Vagina (tissue), 2 donors: Measurements from ENCODE around the gene GABBR2.

Experiments used
- POLR2A ChIP-seq, 2 donors: fragments of 450-650 bp; IDR thresholded peaks; one replicate each; pipeline ENCODE4 v1.6.1; 2017; ENCODE audit warnings: antibody characterized with exemption in 2 of 2, mild to moderate bottlenecking in 2 of 2, moderate library complexity in 2 of 2
- POLR2AphosphoS5 ChIP-seq, 2 donors: sonication (generic); formaldehyde crosslinking; IDR thresholded peaks; one replicate each; pipeline ENCODE4 v1.9.0; 2017; ENCODE audit warnings: antibody characterized with exemption in 2 of 2, mild to moderate bottlenecking in 2 of 2, low read depth in 1 of 2; ENCODE audit not compliant: insufficient read depth in 1 of 2
- TF ChIP-seq, protein P1 (sequence below), 3 experiments: fragments of 450-650 bp in 2 of 3; fragments of 200-600 bp in 1 of 3; sonication (generic) in 1 of 3; IDR thresholded peaks; one replicate each; pipeline ENCODE4 v1.5.1; 2017 to 2019; ENCODE audit warnings: antibody characterized with exemption in 3 of 3, mild to moderate bottlenecking in 2 of 3, moderate library complexity in 2 of 3

DNA sequence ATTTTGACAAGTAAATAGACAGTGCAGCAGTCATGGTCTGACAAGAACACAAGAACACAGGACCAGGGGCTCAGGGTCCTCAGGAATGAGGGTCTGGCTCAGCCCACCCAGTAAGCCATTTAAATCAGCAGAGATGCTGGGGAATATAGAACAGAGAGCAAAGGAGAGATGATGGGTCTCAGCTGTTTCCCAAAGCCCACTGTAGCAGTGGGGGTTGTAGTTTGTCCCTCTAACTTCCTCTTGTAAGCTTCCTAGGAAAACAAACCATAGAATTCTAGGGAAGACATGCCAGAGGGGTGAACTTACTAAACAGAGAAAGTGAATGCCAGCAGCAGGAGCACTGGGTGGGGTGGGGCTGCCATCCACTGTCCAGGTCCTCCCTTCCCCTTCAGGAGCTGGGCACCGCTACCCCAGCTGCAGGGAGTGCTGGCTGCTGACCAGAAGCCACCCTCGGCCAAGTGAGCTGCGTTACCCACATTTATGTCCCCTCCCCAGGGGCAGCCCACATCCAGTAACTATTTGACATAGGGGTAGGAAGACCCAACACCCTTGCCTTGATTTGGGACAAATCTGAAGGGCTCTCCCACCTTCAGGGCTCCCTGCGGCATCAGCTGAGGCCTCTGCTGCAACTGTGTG, 41.6 kb downstream of the GABBR2 start:
- no peak for TF ChIP-seq POLR2A (IDR thresholded peaks at IDR 0.05)
- TF ChIP-seq, protein P1, sequence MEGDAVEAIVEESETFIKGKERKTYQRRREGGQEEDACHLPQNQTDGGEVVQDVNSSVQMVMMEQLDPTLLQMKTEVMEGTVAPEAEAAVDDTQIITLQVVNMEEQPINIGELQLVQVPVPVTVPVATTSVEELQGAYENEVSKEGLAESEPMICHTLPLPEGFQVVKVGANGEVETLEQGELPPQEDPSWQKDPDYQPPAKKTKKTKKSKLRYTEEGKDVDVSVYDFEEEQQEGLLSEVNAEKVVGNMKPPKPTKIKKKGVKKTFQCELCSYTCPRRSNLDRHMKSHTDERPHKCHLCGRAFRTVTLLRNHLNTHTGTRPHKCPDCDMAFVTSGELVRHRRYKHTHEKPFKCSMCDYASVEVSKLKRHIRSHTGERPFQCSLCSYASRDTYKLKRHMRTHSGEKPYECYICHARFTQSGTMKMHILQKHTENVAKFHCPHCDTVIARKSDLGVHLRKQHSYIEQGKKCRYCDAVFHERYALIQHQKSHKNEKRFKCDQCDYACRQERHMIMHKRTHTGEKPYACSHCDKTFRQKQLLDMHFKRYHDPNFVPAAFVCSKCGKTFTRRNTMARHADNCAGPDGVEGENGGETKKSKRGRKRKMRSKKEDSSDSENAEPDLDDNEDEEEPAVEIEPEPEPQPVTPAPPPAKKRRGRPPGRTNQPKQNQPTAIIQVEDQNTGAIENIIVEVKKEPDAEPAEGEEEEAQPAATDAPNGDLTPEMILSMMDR (IDR thresholded peaks at IDR 0.05), result no peak
- TF ChIP-seq POLR2AphosphoS5 (IDR thresholded peaks at IDR 0.05; ENCODE audit: insufficient read depth in 1 of 2, low read depth in 1 of 2), result no peak
